Measurements from ENCODE around the gene FOLR2.
"Not testable (repeated sequence)": the region's sequence is repeated elsewhere in the genome, so short reads cannot be mapped to it uniquely, and the experiment has no call there.

Gene FOLR2

DNA sequence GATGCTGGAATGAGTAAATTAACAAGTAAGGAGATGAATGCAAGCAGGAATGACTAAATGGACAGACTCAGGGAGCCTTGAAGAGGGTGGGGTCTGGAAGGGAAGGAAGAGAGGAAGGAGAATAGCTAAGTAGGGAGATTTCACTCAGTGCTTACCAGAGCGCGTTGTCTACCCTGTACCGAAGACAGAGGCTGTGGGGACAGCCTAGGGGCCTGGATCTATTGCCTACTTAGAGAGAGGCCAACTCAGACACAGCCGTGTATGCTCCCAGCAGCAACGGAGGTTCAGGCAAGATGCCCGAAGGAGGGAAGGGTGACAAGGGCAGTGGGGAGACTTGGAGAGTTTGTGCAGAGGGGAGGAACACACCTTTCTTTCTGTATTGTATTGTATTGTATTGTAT, at the start of gene FOLR2:
FOLR2 (plus strand) TSS at position 157 of the 400 bp plus-strand sequence. CDS start 1,791 bp downstream, outside the sequence.
- no peak for DNase-seq (ENCODE audit: low read depth, low spot score)

DNA sequence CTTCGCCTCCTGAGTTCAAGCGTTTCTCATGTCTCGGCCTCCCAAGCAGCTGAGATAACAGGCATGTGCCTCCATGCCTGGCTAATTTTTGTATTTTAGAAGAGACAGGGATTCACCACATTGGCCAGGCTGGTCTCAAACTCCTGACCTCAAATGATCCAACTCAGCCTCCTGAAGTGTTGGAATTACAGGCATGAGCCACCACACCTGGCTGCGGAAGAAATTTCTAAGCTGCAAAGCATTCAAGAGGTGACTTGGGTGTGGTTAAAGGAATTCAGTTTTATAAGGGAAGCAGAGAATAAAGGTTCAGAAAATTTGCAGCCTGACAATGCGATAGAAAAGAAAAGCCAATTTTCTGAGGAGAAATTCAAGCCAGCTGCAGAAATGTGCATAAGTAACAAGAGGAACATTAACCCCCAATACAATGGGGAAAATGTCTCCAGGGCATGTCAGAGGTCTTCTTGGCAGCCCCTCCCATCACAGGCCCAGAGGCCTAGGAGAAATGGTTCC, 47.5 kb upstream of the FOLR2 start:
- DNase-seq (ENCODE audit: low read depth, low spot score), result not testable (repeated sequence)

GRCh38 chr11:72169754-72170153, 46.8 kb upstream of the FOLR2 start:
- DNase-seq (ENCODE audit: low read depth, low spot score), result not testable (repeated sequence)

DNA sequence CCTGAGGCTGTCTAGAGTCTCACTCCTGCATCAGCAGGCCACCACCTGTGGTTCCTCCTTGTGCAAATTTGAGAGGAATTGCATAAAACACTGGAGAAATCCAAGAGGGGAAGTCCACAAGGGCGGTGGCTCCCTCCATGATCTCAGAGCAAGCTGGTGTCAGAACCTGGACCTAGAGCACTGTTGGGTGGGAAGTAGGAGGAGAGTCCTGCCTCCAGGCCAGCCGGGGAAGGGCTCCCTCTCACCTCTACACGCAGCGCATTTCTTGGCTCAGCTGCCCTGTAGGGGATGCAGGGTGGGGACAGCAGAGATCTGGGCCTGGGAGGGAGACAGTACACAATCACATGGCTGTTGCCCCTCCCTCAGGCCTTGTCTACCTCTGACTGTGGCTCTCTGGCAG, 44.6 kb upstream of the FOLR2 start:
- DNase-seq (ENCODE audit: low read depth, low spot score), result not testable (repeated sequence)

- no peak for DNase-seq (ENCODE audit: low read depth, low spot score)
These were observed 43.3 kb upstream of the FOLR2 start for GRCh38 chr11:72173291-72173690.

GRCh38 chr11:72174302-72175070, 42.1 kb upstream of the FOLR2 start:
- DNase-seq (ENCODE audit: low read depth, low spot score), result no peak

- no peak for DNase-seq (ENCODE audit: low read depth, low spot score)
These were observed 38.9 kb upstream of the FOLR2 start for GRCh38 chr11:72177656-72178055.

DNA sequence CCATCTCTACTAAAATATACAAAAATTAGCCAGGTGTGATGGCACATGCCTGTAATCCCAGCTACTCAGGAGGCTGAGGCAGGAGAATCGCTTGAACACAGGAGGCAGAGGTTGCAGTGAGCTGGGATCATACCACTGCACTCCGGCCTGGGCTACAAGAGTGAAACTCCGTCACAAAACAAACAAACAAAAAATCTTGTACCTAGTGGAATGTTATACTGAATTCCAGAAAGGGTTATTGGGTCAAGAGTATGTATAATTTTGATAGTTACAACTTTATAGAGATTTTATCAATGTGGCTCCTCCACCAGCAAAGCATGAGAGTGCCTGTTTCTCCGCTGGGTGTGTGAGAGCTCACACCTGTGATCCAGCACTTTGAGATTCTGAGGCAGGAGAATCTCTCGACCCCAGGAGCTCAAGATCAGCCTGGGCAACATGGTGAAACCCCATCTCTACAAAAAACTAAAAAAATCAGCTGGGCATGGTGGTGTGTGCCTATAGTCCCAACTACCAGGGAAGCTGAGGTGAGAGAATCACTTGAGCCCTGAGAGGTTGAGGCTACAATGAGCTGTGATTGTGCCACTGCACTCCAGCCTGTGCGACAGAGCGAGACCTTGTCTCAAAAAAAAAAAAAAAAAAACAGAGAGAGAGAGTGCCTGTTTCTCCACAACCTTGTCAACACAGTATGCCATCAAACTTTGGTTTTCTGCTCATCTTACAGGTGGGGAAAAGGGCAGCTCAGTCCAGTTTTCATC, 37.4 kb upstream of the FOLR2 start:
- no peak for DNase-seq (ENCODE audit: low read depth, low spot score)

GRCh38 chr11:72179804-72180396, 36.7 kb upstream of the FOLR2 start:
- DNase-seq (ENCODE audit: low read depth, low spot score), result no peak

DNA sequence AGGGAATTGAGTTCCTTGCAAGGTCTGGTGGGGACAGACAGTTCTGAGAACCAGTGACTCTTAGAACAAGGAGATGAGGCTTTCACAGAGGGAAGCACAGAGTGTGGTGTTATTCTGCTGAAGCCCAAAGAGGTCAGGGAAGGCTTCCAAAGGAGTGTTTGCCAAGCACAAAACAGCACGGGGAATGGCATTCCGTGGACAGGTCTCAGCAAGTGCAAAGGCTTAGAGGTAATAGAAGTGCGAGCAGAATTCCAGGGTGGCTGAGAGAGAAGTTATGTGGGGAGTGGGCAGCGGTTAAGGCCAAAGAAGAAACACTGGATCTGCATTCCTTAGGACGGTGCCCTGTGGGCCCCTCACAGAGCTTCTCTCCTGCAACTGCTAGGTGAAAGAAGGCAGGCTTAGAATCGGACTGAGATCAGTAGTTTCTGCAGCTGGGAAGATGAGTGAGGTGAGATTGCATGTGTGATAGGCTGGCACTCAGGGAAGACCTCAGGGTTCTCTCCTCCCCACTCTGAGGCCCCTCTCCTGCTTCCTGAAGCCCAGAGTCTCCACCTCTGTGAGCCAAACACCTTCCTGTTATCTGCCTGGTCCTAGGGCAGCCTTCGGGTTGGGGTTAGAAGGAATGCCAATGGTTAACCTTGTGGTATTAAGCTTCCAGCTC, 35.6 kb upstream of the FOLR2 start:
- not testable (repeated sequence) for DNase-seq (ENCODE audit: low read depth, low spot score)

DNA sequence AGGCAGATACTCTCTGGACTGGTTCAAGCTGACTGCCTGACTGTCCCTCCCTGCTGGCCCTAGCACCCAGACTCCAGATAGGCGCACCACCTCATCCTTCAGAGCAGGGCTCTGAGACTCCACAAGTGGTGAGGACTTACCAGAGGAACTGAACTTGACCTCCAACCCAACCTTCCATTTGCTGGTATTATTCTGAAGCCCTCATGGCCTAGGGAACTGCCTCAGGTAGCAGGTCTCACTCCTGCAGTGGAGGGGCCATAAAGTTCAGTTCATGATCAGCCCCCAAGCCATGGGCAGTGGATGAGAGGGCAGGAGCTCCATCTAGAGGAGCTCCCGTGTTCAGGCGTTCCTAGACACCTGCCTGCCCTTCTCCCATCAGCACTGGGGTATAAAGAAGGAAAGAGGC, 35.0 kb upstream of the FOLR2 start:
- not testable (repeated sequence) for DNase-seq (ENCODE audit: low read depth, low spot score)

- no peak for DNase-seq (ENCODE audit: low read depth, low spot score)
These were observed 28.3 kb upstream of the FOLR2 start for GRCh38 chr11:72188267-72188666.

GRCh38 chr11:72189455-72190250, 26.9 kb upstream of the FOLR2 start:
- DNase-seq (ENCODE audit: low read depth, low spot score), result no peak

DNA sequence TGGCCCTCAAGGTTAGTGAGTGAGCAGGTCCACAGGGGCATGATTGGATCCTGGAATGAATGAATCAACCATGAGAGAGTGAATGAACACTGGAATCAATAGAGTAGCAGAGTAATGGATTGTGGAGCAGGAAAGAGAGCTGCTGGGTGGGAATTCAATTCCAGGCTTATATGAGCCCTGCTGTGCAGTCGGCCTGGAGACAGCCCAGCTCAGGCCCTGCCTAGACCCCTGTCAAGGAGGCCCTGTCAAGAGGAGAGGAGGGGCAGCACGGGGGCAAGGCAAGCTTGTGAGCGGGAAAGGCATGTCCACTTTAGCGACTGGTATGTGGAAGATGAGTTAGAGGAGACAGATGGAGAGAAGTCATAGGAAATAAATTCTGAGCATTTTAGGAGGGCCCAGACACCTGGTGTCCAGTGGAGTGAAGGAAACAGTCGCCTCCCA, 25.9 kb upstream of the FOLR2 start:
- no peak for DNase-seq (ENCODE audit: low read depth, low spot score)

DNA sequence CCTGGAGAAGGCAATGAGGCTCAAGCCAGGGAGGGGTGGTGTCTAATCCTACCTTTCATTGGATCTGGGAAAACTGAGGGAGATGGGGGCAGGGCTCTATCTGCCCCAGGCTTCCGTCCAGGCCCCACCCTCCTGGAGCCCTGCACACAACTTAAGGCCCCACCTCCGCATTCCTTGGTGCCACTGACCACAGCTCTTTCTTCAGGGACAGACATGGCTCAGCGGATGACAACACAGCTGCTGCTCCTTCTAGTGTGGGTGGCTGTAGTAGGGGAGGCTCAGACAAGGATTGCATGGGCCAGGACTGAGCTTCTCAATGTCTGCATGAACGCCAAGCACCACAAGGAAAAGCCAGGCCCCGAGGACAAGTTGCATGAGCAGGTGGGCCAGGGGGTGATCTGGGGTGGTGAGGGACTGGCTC, 24.6 kb upstream of the FOLR2 start, which contains the start of gene FOLR1:
FOLR1 (plus strand) TSS at position 180 of the 421 bp plus-strand sequence; CDS start at position 214, 34 bp downstream.
- no peak for DNase-seq (ENCODE audit: low read depth, low spot score)

DNA sequence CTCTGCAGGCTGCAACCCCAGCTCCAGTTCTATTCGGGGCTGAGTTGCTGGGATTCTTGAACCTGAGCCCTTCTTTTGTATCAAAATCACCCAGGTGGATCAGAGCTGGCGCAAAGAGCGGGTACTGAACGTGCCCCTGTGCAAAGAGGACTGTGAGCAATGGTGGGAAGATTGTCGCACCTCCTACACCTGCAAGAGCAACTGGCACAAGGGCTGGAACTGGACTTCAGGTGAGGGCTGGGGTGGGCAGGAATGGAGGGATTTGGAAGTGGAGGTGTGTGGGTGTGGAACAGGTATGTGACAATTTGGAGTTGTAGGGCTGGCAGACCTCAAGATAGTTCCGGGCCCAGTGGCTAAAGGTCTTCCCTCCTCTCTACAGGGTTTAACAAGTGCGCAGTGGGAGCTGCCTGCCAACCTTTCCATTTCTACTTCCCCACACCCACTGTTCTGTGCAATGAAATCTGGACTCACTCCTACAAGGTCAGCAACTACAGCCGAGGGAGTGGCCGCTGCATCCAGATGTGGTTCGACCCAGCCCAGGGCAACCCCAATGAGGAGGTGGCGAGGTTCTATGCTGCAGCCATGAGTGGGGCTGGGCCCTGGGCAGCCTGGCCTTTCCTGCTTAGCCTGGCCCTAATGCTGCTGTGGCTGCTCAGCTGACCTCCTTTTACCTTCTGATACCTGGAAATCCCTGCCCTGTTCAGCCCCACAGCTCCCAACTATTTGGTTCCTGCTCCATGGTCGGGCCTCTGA, 20.9 kb upstream of the FOLR2 start:
- DNase-seq (ENCODE audit: low read depth, low spot score), result no peak

DNA sequence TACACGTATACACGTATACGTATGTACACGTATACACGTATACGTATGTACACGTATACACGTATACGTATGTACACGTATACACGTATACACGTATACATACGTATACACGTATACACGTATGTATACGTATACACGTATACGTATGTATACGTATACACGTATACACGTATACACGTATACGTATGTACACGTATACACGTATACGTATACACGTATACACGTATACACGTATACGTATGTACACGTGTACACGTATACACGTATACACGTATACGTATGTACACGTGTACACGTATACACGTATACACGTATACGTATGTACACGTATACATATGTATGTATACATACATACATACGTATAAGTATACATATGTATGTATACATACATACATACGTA, 15.1 kb upstream of the FOLR2 start:
- not testable (repeated sequence) for DNase-seq (ENCODE audit: low read depth, low spot score)

GRCh38 chr11:72202571-72202970, 14.0 kb upstream of the FOLR2 start:
- DNase-seq (ENCODE audit: low read depth, low spot score), result no peak

DNA sequence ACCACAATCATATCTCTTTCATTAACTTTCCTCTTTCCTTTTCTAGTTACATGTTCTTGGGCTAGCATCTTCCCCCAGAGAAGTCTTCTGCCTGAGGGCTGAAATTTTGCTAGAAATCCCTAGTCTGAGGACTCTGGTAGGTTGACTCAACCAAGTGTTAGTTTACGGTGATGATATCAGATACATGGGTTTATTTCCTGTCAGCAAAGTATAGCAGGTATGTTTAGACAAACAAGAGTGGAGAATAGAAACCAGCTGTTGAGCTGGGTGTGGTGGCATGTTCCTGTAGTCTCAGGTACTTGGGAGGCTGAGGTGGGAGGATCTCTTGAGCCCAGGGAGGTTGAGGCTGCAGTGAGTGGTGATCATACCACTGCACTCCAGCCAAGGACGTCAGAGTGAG, 13.4 kb upstream of the FOLR2 start:
- DNase-seq (ENCODE audit: low read depth, low spot score), result no peak

GRCh38 chr11:72204886-72205285, 11.7 kb upstream of the FOLR2 start:
- no peak for DNase-seq (ENCODE audit: low read depth, low spot score)

Data from smooth muscle cell of the brain vasculature (primary cell).